HT1080 (cell line): ENCODE results near the gene PEA15. TPM values are rescaled to one million over a fixed set of nuclear protein-coding genes. Genes with fewer than 3 reads are reported as not detected.
A peak's percentile ranks its signal among the peaks of the same experiment; 100 is the strongest.

ENCODE experiments used
- DNase-seq: peaks from one replicate; pipeline ENCODE4 v3.0.0-alpha.2; 2015; ENCODE audit warnings: low read depth
- total RNA-seq: library from RNA; depleted of rRNA; stranded (reverse); fragments of >200 nt; shearing (Covaris generic); gene quantifications from 2 replicates; pipeline ENCODE4 v1.2.3, GENCODE V29; 2014

Gene PEA15
- total RNA-seq, 1 experiment from 2014 or later = 187 TPM

DNA sequence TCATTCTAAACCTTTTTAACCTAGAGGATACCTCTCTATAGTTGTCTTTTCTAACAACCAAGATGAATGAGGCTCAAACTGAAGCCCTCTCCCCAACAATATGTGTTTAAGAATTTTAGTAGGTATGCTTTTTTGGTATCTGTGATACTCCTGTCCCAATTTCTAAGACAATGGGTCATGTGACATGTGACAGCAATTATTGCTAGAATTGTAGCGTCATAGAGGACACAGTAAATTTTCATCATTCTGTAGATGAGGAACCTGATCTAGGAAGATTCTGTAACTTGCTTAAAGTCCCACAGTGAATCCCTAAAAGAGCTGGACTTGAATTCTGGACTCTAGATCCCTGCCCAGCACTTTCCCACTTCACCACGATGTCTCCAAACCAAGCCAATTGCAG lies 26.5 kb upstream of the PEA15 start:
- no peak for DNase-seq

DNA sequence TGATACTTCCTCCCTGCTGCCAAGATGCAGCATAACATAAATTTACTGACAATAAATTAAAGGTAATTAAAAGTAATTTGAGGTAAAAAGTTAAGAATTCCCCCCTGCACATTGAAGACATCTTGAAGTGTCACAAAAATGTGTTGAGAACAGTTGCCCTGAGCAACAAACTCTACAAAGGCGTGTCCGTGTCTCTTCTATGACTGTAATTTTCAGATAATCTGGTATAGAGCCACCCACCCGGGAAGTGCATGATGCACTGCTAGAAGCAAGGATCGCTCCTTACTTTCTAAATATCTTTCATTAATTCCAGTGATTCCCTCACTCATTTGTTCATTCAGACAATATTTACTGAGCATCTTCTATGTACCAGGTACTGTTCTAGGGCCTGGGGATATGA lies 25.8 kb upstream of the PEA15 start:
- DNase-seq = no peak

DNA sequence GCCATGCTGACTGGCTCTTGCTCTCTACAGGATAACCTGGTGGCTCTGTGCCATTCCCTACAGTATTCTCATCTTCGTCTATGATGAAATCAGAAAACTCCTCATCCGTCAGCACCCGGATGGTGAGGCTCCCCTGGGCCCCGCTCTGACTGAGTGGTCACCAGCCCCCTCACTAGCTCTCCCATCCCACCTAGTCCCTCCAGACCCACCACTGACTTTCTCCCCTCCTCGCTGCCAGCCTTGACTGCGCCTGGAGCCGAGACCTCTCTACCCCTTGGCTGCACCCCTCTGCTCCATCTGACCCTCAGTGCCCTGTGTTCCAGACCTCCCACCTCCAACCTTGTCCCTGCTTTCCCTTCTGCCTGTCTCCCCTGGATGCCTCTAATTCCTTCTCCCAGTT lies 18.9 kb upstream of the PEA15 start:
- no peak for DNase-seq

DNA sequence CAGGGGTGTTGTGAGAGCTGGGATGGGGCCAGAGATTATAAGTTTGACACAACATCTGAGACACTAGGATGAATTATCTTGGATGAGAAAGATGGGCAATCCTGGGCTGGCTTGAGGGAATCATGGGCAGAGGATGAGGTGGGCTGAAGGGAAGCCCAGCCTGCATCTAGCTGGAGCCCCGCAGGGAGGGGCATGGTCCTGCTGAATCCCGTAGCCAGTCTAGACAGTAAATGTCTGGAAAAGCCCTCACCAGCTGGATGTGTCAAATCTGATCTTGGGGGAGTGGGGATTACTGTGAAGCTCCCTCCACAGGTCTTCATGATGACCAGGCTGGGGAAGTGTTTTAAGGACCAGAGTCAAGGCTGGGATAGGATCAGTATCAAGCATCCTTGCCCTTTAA lies 18.5 kb upstream of the PEA15 start:
- no peak for DNase-seq

DNA sequence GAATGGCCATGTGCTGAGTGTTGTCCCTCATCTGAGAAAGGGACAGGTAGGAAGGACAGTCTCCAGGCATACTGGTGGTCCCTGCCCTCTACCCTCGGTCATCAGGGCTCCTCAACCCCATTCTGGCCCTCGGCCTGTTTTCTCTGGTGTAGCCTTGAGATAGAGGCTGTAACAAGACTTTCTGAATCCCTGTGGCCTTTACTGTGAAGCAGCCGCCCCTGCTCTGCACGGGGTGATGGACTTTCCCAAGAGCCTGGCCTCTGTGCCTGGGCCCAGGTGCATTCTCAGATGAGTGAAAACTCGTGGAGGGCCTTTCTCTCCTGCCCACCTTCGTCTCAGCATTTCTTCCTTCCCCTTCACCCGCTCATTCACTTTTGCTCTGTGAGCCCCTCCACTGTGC lies 17.8 kb upstream of the PEA15 start:
- DNase-seq = no peak

DNA sequence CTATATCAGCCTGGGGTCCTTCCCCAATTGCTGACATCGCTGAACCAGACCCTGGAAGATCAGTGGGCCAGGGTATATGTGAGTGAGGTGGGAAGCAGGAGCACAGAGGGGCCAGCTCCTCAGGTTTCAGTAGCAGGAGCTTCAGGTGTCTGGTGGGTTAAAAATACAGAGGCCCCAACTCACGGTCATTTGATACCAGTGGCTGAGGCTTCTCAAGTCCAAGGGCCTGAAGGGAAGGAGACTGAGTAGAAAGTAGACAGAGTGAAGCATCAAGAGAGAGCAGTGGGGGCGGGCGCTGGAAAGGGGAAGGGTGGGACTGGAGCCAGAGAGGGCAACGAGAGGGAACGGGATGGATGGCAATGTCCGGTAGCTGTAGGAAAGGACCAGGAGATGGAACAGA lies 16.8 kb upstream of the PEA15 start:
- DNase-seq = no peak

DNA sequence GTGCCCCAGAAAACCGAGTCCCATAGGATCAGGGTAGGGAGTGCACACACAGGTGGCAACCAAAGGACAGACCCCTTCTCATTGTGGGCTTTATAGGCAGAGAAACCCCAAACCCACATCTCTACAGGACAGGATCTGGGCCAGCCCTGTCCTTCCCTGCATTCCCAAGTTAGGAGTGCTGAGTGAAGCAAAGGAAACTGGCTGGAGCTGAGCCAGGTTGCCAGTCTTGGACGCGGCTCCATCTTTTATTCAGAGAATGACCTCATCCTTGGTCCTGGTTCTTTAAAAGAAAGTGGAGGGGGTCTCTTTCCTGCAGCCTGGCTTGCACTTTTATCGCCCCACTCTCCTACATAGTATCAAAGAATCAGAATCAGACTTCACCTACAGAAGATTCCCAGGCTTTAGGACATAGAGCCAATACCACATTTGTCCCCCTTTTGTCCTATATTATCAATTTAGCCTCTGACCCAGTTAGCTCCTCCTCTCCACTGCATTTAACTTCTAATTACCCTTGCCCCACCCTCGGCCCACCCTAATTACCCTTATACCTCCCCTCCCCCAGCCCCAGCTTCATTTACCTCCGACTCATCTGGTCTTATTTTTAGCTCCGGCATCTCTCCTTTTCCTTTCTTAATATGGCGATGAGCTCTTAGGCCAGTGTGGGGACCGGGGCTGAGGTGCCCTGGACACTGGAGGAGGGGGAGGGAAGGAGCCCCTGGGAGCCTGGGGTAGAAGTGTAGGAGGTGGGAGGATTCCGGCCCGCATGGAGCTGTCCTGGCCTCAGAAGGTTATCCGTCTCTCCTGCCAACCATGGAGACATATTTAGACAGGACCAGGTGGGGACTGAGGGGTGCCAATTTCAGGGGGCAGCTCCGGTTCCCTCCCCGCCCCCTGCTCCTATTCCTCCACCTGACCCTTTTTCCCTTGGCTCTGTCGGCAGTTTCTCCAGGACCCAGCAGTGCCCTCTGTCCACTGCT lies 15.2 kb upstream of the PEA15 start, which contains the start of gene CASQ1:
TSS of gene CASQ1 (plus strand) at position 927 of the 977 bp plus-strand sequence. CDS start 177 bp downstream, outside the sequence.
- peak; percentile 33 for DNase-seq

DNA sequence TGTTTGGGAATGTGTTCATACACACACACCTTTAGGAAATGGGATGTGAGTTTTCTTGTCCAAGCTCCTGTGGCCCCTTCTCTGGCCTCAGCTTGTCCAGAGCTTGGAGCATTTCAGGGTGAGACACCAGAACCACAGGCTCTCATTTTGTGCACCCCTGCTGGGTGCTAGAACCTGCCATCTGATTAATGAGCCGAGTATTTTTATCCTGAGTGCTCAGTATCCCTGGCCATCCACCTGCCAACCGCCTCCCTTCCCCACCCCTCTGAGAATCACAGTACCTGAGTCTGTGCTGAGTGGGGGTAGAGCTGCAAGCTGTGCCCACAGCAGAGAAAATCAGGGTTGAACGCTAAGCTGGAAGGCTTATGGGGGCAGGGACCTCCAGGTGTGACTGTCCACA lies 13.4 kb upstream of the PEA15 start:
- no peak for DNase-seq

DNA sequence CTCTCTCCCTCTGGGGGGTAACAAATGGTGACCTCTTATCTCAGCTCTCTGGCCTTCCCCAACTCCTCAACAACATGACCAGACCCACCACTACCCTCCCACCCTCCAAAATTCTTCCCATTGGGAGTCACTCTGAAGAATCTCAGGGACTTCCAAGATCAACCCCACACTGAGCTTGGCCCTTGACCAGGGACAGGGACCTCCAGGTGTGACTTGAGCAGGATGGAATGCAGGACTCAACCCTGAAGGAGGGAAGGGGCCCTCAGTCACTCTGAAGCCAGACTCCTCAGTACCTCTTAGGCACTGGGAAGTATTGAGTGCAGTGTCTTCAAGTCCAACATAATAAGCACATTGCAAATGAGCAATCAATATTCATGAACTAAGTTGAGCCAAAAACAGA lies 12.9 kb upstream of the PEA15 start:
- no peak for DNase-seq

DNA sequence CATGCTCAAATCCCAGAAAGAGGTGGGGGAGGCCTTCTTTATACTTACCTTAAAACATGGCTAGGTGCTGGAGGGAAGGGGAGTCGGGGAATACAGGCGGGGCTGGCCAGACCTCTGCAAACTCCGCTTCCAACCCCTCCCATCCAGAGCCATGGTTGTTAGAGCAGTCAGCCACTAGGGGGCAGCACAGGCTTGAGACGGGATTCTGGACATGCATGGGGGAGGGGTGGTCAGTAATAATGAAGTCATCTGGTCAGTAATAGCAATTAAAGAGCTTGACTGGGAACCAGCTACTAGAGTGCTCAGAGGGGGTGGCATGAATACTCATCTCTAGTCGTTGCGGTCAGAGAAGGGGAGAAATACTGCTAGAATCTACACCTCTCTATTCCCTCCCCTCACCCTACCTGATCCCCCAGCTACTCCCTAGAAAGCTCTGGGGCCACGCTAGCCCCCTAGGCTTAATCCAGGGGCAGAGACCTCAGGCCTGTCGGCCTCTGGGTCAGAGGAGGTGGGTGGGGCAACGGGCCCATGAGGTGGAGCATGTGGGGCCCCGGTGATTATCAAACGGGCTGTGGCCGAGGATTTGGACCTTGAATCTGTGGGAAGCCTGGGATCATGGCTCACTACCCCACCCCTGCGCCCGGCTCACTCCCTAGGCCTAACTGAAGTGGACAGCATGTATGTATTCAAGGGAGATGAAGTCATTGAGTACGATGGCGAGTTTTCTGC lies 11.9 kb upstream of the PEA15 start:
- DNase-seq = peak; percentile 72

DNA sequence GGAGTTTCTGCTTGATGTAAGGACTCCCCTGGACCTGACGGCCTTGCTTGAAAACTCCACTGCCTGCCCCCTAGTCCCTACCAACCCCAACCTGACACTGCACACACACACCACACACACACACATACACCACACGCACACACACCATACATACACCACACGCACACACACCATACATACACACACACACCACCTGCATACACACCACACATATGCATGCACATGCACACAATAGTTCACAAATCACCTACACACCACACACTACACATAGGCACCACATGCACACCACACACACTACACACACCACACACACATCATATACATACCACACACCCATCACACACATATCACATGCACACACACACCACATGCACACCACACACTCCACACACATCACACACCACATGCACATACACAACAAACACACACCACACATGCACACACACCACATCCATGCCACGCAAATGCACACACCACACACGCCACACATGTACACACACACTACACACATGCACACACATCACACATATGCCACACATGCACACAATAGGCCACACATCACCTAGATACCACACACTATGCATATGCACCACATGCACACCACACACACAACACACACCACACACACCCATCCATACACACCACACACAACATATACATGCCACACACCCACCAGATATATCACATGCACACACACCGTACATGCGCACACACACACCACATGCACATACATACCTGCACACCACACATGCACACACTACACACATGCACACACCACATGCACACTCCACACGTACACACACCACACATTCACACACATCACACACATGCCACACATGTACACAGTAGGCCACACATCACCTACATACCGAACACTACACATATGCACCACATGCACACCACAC lies 11.1 kb upstream of the PEA15 start:
- no peak for DNase-seq

DNA sequence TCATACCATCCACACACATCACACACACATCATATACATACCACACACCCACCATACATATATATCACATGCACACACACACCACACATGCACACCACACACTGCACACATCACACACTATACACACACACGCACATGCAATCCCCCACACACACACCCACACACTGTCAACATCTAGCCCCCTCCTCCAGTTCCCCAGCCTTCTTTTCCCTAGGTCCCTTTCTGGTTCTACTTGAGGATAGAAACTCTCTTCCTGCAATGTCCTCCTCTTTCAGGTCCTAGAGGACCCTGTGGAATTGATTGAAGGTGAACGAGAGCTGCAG lies 10.5 kb upstream of the PEA15 start:
- no peak for DNase-seq

DNA sequence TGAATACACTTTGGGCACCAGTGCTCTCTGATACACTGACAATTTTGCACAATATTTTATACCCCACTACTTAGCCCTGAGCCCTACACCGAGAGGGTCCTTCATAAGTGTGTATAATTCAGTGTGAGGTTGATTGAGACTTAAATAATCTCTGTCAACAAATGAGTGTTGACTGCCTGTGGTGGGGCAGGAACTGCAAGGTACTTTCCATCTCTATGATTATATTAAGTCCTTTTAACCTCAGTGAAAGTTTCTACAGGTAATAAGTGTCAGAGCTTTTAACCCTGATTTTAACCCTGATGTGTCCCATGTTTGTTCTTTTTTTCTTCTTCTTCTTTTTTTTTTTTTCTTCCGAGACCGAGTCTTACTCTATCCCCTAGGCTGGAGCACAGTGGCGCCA lies 9.0 kb upstream of the PEA15 start:
- no peak for DNase-seq

DNA sequence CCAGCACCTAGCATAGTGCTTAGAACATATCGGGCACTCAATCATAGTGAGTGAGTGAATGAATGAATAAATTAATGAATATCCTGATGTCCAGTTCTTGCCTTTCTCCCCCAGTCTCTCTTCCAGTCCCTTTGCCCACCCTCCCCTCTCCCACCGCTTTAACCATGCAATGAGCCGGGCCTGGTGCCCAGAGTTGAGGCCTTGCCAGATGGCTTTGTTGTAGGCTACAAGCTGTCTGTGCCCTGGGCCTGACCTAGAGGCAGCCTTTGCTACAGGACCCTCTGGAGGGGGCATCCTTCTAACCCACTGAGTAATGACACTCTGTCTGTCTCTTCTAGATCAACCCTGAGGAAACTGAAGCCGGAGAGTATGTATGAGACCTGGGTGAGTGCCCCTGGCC lies 8.0 kb upstream of the PEA15 start:
- DNase-seq = no peak

DNA sequence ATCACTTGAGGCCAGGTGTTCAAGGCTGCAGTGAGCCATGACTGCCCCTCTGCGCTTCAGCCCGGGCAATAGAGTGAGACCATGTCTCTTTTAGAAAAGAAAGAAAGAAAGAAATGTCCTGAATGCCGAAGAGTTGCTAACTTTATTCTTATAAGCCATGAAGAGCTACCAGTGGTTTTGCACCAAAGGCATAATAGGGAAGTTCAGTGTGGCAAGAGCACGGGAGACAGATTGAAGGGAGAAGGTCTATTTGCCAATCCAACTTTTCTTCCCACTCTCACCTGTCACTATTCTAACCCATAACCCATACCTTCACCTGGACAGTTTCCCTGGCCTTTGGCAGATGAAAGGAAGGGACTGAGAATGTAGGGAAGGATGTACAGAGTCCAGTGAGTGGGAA lies 4.4 kb upstream of the PEA15 start:
- DNase-seq = no peak

DNA sequence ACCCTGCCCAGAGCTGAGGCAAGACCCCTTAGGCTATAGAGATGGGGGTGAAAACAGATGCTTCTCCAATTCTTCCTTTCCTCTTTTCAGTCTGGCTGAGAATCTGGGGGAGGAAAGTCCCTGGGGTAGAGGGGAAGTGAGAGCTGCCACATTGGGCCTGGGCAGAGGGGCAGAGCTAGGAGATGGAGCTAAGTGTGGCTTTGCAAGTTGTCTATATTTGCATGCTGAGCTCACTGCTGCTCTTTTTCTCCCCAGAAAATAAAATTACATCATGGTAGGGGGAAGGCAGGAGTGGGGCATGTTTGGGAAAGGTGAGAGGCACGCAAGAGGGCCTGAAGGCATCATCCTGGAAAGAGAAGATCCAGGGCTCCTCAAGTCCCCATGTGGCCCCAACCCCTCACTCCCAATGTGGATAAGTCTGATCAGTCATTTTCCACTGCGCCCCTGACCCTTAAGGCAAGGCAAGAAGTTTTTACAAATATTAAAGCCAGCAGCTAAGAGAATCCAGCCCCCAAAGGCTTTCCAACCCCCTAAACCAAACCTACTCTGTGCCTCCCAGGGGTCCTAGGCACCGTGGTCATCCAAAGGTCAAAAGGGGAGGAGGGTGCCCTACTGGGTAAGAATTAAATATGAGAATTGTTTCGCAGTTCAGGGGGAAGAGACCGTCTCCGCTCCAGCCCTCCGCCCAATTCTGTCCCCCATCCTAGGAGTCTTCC lies 500 bp upstream of the PEA15 start:
- DNase-seq = no peak

DNA sequence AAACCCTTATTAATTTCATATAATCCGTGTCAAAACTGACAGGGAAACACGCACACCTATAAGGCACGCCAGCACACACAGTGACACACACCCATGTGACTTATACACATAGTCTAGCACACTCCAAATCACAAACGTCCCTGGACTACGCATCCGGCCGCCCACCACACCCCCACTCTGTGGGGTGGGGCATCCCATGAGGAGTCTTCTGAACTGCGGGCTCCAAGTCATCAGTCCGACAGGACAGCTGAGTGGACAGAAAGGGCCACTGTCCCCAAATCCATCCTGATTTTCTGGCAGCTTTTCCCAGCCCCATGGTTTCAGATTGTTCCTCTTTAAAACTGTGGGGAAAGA lies 829 bp downstream of the PEA15 start:
- peak; percentile 73 for DNase-seq

DNA sequence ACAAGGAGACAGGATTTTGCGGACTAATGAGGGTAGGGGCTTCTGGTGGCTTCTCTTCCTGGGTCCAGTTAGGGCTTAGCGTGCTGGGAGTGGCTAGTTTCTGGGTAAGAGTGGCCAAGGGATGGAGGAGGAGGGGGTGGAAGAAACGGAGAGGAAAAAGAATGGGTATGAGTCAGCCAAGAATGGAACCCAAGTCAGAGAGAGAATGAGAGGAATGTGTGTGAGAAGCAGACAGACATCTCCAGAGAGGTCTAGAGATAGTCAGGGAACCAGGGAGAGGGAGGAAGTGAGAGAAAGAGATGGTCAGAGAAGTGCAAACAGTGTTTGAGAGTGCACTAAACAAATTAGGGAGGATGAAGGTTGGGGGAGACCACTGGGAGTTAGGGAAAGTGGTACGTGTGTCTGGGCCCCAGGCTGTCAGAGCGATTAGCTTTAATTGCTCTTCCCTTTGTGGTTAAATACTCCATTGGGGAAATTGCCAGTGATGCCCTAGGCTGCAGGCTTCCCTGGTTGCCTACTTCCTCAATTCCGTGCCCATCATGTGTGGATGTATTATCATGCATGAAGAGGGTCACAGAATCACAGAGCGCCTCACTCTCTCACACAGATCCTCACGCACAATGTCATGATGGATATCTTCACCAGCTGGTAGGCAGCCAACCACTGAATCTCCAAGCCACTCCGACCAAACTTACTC lies 1.4 kb downstream of the PEA15 start:
- DNase-seq = peak; percentile 86

DNA sequence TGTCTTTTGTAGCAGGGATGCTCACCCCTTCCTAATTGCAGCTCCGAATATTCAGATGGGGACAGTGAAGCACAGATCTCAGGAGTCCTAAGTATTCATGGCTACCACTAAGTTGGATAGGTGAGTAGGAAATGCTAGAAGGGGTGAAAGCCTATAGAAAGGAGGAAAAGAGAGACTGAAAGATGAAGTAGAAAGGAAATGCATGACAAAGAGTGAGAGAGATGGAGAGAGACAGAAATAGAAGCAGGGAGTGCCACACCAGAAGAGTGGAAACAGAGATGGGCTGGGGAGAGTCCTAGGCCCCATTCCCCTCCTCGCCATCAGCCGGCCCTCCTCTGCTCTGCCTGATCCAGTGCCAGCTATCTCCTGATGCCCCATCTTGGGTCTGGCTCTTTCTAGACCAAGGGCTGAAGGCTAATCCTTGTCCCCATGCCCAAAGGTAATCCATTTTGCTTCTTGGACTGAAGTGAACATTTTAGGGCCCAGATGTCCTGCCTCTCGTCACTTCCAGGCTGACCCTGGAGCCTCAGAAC lies 2.0 kb downstream of the PEA15 start:
- no peak for DNase-seq
